ENCODE data around the gene RORB. TPM values are rescaled to one million over a fixed set of nuclear protein-coding genes. Genes with fewer than 3 reads are reported as not detected.

The RORB gene
- total RNA-seq, 3 donors from 2014 or later: 0.19 to 0.66 TPM; not detected in 1

- H3K9me3 ChIP-seq: no peaks in the 10 kb centered on the region
- no peak for DNase-seq
Measured at GRCh38 chr9:74742191-74742790, 245.2 kb downstream of the RORB start.

More at GRCh38 chr9:74742191-74742790, 245.2 kb downstream of the RORB start:
- intact Hi-C loops (cut with DNase I, micrococcal nuclease): no loop called here
- no peak overlapping the region for H3K4me3 ChIP-seq
- no peak for ATAC-seq
- H3K4me1 ChIP-seq (ENCODE audit: low read depth): no peaks in the 10 kb centered on the region
- H3K36me3 ChIP-seq (ENCODE audit: low read depth): no peaks in the 10 kb centered on the region
- no peak for TF ChIP-seq CTCF (IDR thresholded peaks at IDR 0.05)

All from mucosa of descending colon (tissue), 3 donors.